ENCODE results near the gene ZNF609.

The ZNF609 gene

DNA sequence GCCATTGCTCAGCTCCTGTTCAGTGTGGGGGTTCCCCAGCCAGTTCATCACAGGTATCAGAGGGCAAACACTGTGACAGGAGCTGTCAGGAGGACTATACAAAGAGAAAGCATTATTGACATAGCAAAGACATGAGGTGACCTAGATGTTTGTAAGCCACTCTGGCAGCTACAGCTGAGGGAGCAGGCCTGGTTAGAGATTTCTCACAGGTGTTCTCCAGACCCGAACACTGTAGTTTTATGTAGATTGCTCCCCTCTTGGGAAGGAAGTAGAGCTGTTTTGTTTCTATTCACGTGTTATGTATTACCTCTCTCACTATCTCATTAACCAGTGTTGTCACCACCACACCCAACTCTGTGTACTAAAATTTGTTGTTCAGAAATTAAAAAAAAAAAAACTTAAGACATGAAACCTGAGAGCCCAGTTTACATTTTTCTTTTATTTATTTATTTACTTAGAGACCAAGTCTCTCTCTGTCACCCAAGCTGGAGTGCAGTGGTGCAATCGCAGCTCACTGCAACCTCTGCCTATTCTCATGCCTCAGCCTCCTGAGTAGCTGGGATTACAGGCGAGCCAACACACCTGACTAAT, 191.3 kb downstream of the ZNF609 start:
- DNase-seq (ENCODE audit: low read depth) = peak; percentile 38
- TF ChIP-seq, protein P1, sequence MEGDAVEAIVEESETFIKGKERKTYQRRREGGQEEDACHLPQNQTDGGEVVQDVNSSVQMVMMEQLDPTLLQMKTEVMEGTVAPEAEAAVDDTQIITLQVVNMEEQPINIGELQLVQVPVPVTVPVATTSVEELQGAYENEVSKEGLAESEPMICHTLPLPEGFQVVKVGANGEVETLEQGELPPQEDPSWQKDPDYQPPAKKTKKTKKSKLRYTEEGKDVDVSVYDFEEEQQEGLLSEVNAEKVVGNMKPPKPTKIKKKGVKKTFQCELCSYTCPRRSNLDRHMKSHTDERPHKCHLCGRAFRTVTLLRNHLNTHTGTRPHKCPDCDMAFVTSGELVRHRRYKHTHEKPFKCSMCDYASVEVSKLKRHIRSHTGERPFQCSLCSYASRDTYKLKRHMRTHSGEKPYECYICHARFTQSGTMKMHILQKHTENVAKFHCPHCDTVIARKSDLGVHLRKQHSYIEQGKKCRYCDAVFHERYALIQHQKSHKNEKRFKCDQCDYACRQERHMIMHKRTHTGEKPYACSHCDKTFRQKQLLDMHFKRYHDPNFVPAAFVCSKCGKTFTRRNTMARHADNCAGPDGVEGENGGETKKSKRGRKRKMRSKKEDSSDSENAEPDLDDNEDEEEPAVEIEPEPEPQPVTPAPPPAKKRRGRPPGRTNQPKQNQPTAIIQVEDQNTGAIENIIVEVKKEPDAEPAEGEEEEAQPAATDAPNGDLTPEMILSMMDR (IDR thresholded peaks at IDR 0.05; ENCODE audit: control insufficient read depth, extremely low read depth, insufficient read depth) = no peak
- H3K4me3 ChIP-seq (ENCODE audit: low read depth, low read length) = no peak overlapping the region

DNA sequence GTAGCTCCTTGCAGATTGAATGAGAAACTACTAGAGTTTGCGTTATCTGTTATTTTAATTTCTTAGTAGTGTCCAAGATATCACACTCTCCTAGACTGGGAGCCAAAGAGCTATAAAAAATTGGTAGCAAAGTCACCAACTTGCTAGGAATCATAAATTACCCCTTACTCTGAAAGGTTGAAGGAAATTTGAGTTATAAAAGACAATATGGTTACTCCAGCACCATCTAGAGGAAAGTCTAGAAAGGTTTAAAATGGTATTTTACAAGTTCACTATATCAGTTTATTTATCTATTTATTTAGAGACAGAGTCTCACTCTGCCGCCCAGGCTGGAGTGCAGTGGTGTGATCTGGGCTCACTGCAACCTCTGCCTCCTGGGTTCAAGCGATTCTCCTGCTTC, 193.4 kb downstream of the ZNF609 start:
- H3K4me3 ChIP-seq (ENCODE audit: low read depth, low read length) = no peak overlapping the region
- DNase-seq (ENCODE audit: low read depth) = no peak
- TF ChIP-seq, protein P1 (IDR thresholded peaks at IDR 0.05; ENCODE audit: control insufficient read depth, extremely low read depth, insufficient read depth) = peak; percentile 50

DNA sequence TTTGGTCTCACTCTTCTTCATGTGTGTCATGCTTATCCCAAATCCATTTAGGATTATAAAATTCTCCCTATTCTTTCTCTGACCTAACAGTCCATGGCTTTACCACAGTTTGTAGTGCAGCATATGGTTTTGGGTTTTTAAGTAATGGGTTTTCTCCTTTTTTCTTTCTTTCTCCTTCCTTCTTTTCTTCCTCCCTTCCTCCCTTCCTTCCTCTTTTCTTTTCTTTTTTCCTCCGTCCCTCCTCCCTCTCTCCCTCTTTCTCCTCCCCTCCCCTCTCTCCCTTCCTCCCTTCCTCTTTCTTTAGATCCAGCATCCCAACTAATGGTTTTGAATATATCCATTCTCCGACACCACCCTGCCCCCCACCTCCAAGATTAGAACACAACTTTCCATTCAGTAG, 196.1 kb downstream of the ZNF609 start:
- TF ChIP-seq, protein P1 (IDR thresholded peaks at IDR 0.05; ENCODE audit: control insufficient read depth, extremely low read depth, insufficient read depth) = no peak
- no peak for DNase-seq (ENCODE audit: low read depth)
- no peak overlapping the region for H3K4me3 ChIP-seq (ENCODE audit: low read depth, low read length)

- no peak for DNase-seq (ENCODE audit: low read depth)
- TF ChIP-seq, protein P1 (IDR thresholded peaks at IDR 0.05; ENCODE audit: control insufficient read depth, extremely low read depth, insufficient read depth) = no peak
- H3K4me3 ChIP-seq (ENCODE audit: low read depth, low read length) = no peak overlapping the region
Observed at GRCh38 chr15:64665179-64665578, 204.8 kb downstream of the ZNF609 start.

DNA sequence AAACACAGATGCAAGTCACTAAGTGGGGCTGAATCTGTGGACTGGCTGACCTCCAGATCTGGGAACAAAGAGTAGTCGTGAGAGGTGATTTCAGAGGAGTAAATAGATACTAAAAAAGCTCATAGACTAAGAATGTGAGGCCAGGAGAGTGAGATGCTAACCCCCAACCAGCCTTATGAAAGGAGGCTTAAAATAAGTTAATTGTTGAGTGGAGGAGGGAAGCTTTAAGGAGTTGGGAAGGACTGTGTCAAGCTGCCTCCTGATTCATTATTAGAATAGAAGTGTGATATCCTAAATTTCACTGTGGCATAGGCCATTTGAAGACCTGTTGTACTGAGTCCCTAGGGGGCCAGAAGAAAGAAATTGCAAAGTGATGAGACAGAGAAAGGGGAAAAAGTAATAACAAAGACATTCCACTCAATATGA, 207.4 kb downstream of the ZNF609 start:
- DNase-seq (ENCODE audit: low read depth) = no peak
- no peak overlapping the region for H3K4me3 ChIP-seq (ENCODE audit: low read depth, low read length)
- TF ChIP-seq, protein P1 (IDR thresholded peaks at IDR 0.05; ENCODE audit: control insufficient read depth, extremely low read depth, insufficient read depth) = no peak

GRCh38 chr15:64673866-64674265, 213.5 kb downstream of the ZNF609 start:
- DNase-seq (ENCODE audit: low read depth) = no peak
- TF ChIP-seq, protein P1 (IDR thresholded peaks at IDR 0.05; ENCODE audit: control insufficient read depth, extremely low read depth, insufficient read depth) = no peak
- no peak overlapping the region for H3K4me3 ChIP-seq (ENCODE audit: low read depth, low read length)
